MCF 10A (cell line): ENCODE measurements around the gene WDR45. TPM values are rescaled to one million over a fixed set of nuclear protein-coding genes. Genes with fewer than 3 reads are reported as not detected.

Experiments
- BruUV-seq: library from RNA; stranded (reverse); fragments of 400-500 nt; replicated peaks from 2 replicates; lab custom pipeline; 2021; lab: Mats Ljungman, UMichigan
- CTCF ChIA-PET: fragments of 300-600 bp; sonication (Branson Sonifier 250); formaldehyde crosslinking; extraction: SDS; loops from one replicate; lab custom pipeline; 2021; ENCODE audit warnings: antibody characterized with exemption, inconsistent platforms; lab: Yijun Ruan, JAX
- POLR2A ChIA-PET: fragments of 300-600, 350-650 bp; sonication (Branson Sonifier 250); formaldehyde crosslinking; extraction: SDS; loops from one replicate; lab custom pipeline; 2020; ENCODE audit warnings: antibody characterized with exemption, inconsistent platforms; lab: Yijun Ruan, JAX
- DNase-seq: peaks from one replicate; pipeline ENCODE4 v3.0.0-alpha.2; 2018; ENCODE audit not compliant: unreplicated experiment
- H3K27ac Mint-ChIP-seq: one replicate; pipeline ENCODE4 v1.8.0; 2022; ENCODE audit warnings: mild to moderate bottlenecking, low read depth, mixed read lengths; ENCODE audit not compliant: unreplicated experiment
- H3K27me3 Mint-ChIP-seq: one replicate; pipeline ENCODE4 v1.8.0; 2022; ENCODE audit warnings: mixed read lengths; ENCODE audit not compliant: insufficient read depth, unreplicated experiment
- H3K36me3 Mint-ChIP-seq: one replicate; pipeline ENCODE4 v1.8.0; 2022; ENCODE audit warnings: mild to moderate bottlenecking, moderate library complexity, mixed read lengths; ENCODE audit not compliant: insufficient read depth, unreplicated experiment
- H3K4me1 Mint-ChIP-seq: one replicate; pipeline ENCODE4 v1.8.0; 2022; ENCODE audit warnings: mixed read lengths; ENCODE audit not compliant: insufficient read depth, unreplicated experiment
- H3K4me3 Mint-ChIP-seq: one replicate; pipeline ENCODE4 v1.8.0; 2022; ENCODE audit warnings: mild to moderate bottlenecking, moderate library complexity, mixed read lengths; ENCODE audit not compliant: unreplicated experiment
- H3K9me3 Mint-ChIP-seq: one replicate; pipeline ENCODE4 v1.8.0; 2022; ENCODE audit warnings: mixed read lengths; ENCODE audit not compliant: unreplicated experiment
- intact Hi-C: fragments of 100-400 bp; cut with micrococcal nuclease; formaldehyde crosslinking; loops from 2 replicates; pipeline ENCODE4 v1.14.1; 2022
- total RNA-seq: library from RNA; stranded (reverse); gene quantifications from 2 replicates; pipeline ENCODE4 v1.2.3, GENCODE V29; 2022
- TF ChIP-seq, protein P1 (sequence below): fragments of 200-600 bp; IDR thresholded peaks from one replicate; pipeline ENCODE4 v1.8.0; 2022; ENCODE audit warnings: antibody characterized with exemption, mild to moderate bottlenecking; ENCODE audit not compliant: unreplicated experiment

The WDR45 gene
- total RNA-seq, 1 experiment from 2014 or later = 93.0 TPM

DNA sequence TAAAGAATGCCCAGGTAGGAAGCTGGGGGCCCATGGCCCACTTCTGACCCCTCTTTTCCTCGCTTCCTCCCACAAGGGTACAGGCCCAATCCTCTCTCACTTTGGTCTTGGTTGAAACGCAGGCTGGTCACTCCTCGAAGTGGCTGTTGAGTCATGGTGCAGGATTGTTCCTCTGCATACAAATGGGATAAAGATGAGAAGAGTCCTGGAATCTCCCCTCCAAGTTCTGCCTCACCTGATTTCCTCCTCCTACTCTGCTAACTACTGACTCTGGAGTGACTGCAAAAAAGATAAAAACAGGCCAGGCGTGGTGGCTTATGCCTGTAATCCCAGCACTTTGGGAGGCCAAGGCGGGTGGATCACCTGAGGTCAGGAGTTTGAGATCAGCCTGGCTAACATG, 1.7 kb downstream of the WDR45 start:
- H3K27ac Mint-ChIP-seq = peak overlapping the region; percentile 88
- ChIA-PET POLR2A (no interaction called here), CTCF (no interaction called here)
- no TSS peak for BruUV-seq
- TF ChIP-seq, protein P1, sequence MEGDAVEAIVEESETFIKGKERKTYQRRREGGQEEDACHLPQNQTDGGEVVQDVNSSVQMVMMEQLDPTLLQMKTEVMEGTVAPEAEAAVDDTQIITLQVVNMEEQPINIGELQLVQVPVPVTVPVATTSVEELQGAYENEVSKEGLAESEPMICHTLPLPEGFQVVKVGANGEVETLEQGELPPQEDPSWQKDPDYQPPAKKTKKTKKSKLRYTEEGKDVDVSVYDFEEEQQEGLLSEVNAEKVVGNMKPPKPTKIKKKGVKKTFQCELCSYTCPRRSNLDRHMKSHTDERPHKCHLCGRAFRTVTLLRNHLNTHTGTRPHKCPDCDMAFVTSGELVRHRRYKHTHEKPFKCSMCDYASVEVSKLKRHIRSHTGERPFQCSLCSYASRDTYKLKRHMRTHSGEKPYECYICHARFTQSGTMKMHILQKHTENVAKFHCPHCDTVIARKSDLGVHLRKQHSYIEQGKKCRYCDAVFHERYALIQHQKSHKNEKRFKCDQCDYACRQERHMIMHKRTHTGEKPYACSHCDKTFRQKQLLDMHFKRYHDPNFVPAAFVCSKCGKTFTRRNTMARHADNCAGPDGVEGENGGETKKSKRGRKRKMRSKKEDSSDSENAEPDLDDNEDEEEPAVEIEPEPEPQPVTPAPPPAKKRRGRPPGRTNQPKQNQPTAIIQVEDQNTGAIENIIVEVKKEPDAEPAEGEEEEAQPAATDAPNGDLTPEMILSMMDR = no peak
- no peak for DNase-seq
- H3K4me1 Mint-ChIP-seq = peaks cover 11% of the 10 kb centered on the region
- intact Hi-C loops = no loop called here
- H3K9me3 Mint-ChIP-seq = no peaks in the 10 kb centered on the region
- no peaks in the 10 kb centered on the region for H3K27me3 Mint-ChIP-seq
- no peak overlapping the region for H3K4me3 Mint-ChIP-seq
- peaks cover 28% of the 10 kb centered on the region for H3K36me3 Mint-ChIP-seq

DNA sequence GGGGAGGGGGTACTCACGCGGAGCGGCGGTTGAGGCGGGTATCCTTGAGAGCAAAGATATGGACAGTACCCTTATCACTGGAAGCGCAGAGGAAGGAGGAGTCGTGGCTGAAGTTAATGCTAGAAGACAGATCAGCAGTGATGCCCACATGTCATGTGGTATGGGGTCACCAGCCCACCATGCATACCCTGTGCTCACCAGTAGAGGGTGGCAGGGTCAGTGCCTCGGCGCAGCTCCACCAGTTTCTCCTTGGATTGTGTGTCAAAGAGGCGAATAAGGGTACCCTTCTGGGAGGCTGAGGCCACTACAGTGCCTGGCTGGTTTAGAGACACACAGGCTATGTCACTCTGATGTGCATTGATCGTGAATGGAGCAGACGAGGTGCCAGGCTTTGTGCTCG, 4.3 kb downstream of the WDR45 start:
- no peaks in the 10 kb centered on the region for H3K27me3 Mint-ChIP-seq
- TF ChIP-seq, protein P1 = no peak
- DNase-seq = no peak
- H3K27ac Mint-ChIP-seq = no peak overlapping the region
- CTCF ChIA-PET = interaction anchor here (1.5 kb wide), 1 partner anchor 13 kb away, joined by 5 read pairs; no protein-coding TSS in a partner anchor
- intact Hi-C loops = no loop called here
- no peak overlapping the region for H3K4me3 Mint-ChIP-seq
- POLR2A ChIA-PET = no interaction called here
- no peaks in the 10 kb centered on the region for H3K9me3 Mint-ChIP-seq
- H3K36me3 Mint-ChIP-seq = peaks cover 28% of the 10 kb centered on the region
- no TSS peak for BruUV-seq
- H3K4me1 Mint-ChIP-seq = peaks cover 15% of the 10 kb centered on the region

DNA sequence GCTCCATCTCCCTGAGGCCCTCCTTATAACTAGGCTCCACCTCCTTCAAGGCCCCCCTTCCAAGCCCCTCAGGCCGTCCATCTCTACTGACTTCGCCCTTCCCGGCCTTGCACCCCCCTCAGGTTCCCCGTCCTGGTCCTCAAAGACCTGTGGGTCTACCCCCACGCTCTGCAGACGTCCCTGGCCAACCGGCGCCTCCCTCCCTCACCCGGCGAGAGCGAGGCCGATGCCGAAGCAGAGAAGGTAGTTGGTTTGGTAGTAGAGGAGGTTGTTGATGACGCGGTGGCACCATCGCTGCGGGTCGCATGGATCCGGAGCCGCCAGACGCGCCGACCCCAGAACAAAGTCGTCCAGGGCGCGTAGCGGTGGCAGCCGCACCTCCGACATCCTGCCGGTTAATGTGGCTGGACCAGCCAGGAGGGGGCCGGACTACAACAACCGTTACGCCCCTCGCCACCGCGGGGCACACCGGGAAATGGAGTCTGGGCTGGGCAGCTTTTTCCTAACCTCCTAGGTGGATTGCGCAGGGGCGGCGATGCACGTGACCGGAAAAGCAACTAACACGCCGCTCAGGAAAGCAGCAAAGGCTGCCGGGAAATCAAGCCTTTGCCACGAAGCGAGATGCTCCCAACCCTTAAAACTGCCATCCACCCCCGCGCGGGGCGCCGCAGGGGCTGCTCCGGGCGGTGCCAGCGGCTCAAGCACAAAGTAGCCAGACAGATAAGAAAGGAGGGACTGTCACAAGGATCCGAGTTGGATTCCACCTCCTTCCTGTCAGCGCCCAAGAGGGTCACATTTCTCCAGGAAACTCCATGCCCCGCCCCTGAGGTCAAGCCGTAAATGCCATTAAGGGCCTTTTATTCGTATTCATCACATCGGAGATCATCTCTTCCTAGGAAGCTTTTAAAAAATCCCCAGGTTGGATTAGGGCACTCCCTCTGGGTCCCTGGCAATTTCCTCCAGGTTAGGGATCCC, 5.8 kb downstream of the WDR45 start, which contains the start of gene PRAF2:
Gene PRAF2, minus strand, starts transcription at position 402 of the 975 bp plus-strand sequence. Its CDS starts 15 bp downstream, at position 387.
- POLR2A ChIA-PET = interaction anchor here (0.6 to 0.7 kb wide), 2 partner anchors 71 to 104 kb away, joined by 3 read pairs; partner anchors contain the start of gene GRIPAP1
- H3K27me3 Mint-ChIP-seq = no peaks in the 10 kb centered on the region
- H3K4me3 Mint-ChIP-seq = peak within 1 kb of the TSS; percentile 80
- no TSS peak for BruUV-seq
- TF ChIP-seq, protein P1 = no peak
- peaks cover 18% of the 10 kb centered on the region for H3K36me3 Mint-ChIP-seq
- H3K9me3 Mint-ChIP-seq = no peaks in the 10 kb centered on the region
- intact Hi-C loops = no loop called here
- DNase-seq = peak; percentile 89
- peaks cover 13% of the 10 kb centered on the region for H3K4me1 Mint-ChIP-seq
- CTCF ChIA-PET = interaction anchor here (1.5 kb wide), 1 partner anchor 11 kb away, joined by 5 read pairs; no protein-coding TSS in a partner anchor
- H3K27ac Mint-ChIP-seq = peak within 1 kb of the TSS; percentile 57

DNA sequence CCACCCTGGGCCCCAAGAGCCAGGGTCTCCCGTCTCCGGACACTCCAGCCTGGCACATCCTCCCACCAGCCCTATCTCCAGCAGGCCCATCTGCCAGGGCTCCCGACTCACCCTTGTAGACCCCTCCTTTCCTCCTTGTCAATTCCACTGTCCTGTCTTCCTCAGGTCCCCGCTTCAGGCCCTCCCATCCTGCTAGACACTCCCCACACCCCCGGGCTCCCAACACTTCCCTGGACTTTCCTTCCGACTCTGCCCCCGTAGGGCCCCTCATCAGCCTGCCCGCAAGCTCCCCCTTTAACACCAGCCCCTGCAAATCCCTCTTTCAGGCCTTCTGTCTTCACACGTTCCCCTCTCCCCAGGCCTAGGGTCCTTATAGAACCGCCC, 7.0 kb downstream of the WDR45 start:
- intact Hi-C loops = no loop called here
- Mint-ChIP-seq H3K36me3 (peaks cover 18% of the 10 kb centered on the region), H3K4me1 (peaks cover 10% of the 10 kb centered on the region), H3K27me3 (no peaks in the 10 kb centered on the region), H3K4me3 (peak overlapping the region; percentile 80), H3K9me3 (no peaks in the 10 kb centered on the region), H3K27ac (peak overlapping the region; percentile 57)
- BruUV-seq = no TSS peak
- CTCF ChIA-PET = interaction anchor here (0.7 kb wide), 1 partner anchor 176 kb away, joined by 3 read pairs; no protein-coding TSS in a partner anchor
- POLR2A ChIA-PET = interaction anchor here (0.6 kb wide), 1 partner anchor 69 kb away, joined by 3 read pairs; no protein-coding TSS in a partner anchor
- no peak for DNase-seq
- TF ChIP-seq, protein P1 = no peak
